Kidney capillary endothelial cell (primary cell): ENCODE results near the gene WSCD1.

Experiments used
- DNase-seq: peaks from one replicate; pipeline ENCODE4 v3.0.0-alpha.2; 2018; ENCODE audit warnings: low spot score

WSCD1 gene

GRCh38 chr17:6061290-6061689 lies 8.9 kb upstream of the WSCD1 start:
- DNase-seq, result peak; percentile 46

GRCh38 chr17:6064868-6065267 lies 5.3 kb upstream of the WSCD1 start:
- DNase-seq, result no peak

DNA sequence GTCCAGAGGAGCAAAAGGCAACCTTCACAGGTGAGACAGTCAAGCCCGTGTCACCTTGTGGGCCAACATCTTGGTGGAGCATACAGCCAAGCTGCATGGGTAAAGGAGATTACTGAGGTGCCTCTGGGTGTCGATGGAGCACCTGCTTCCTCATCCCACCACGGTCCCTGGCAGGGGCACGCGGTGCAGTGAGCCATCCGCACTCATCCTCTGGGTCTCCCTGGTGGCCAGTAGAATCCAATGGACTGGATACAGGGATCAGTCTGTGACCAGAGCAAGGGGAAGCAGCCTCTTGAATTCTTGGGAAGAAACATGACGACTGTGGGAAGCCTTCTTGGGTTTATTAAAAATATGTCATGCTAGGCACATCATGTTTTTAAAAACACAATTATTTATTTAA lies 4.8 kb upstream of the WSCD1 start:
- DNase-seq, result no peak

DNA sequence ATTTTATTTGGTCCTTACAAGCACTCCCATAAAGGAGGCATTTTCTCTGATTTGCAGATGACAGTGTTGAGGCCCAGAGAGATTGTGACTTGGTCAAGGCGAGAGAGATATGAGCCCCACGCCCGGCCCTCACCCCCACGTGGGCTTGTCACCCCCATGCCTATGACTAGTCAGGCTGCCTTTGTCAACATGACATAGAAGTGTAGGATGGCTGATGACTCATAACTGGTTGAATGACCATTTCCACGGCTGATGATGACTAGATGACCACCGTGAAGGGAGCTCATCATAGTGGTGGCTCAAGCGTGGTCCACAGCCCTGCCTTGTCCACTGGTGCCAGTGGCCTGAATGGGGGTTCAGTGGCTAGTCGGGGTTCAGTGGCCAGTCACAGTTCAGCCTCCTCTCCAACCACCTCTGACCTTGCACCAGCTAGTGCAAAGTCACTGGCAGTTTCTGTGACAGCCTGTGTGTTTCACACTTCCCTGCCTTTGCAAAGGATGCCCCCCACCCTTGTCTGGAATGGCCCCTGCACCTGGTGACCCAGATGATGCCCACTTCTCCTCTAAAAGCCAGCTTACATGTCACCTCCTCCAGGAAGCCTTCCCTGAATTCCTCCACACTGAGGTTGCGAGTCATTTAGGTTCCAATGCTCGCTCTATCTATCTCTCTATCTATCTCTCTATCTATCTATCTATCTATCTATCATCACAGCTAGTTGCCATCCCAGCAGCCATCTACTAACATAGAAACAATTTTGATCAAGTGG lies 3.8 kb upstream of the WSCD1 start:
- DNase-seq, result no peak

- no peak for DNase-seq
Observed at GRCh38 chr17:6067060-6067459, 3.1 kb upstream of the WSCD1 start.

- DNase-seq, result no peak
Observed at GRCh38 chr17:6070430-6070912, 292 bp downstream of the WSCD1 start.

DNA sequence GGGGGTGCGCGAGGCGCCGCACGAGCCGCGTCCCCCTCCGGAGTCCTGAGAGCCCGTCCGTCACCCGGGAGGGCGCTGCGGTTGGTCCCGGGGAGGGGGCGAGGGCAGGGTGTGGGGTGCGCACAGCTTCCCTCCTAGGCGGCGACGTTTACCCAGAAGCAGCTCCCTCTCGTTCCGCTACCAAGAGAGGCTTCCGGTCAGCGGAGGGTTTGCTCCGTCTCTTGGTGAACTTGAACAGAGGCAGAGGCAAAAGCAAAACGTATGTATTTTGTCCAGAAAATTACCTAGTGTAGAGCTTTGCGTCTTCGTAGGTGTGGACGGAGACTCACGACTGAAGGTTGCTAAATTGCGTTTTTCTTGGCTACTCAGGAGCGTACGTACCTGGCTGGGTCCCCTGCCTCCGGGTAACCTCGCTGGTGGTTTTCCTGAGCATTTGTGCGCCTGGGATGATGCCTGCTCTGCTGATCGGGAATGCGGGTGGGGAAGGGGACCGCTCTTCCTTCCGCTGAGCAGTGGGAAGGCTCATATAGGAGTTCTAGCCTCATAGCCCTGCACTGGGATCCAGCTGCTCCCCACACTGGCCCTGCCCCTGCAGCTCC lies 833 bp downstream of the WSCD1 start:
- no peak for DNase-seq

- no peak for DNase-seq
Observed at GRCh38 chr17:6071528-6072065, 1.4 kb downstream of the WSCD1 start.

DNA sequence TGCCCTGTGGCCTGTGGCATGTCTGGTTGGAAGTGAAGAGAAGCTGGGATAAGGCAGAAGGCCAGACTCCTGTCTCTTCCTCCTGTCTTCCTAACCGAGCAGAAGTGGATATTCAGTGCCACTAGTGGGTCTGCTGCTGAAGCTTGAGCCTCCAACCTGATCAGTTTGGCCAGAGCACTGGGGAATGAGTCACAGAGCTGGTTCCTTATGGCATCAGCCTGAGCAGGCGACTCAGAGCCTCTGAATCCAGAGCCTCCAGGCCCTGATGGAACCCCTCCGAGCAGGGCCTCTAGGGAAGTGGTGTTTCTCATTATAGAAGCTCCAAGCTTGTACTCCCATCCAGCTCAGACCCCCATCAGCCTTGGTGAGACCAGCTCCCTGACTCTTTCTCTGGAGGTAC lies 2.0 kb downstream of the WSCD1 start:
- DNase-seq, result peak; percentile 33

- DNase-seq, result no peak
Observed at GRCh38 chr17:6072611-6073010, 2.4 kb downstream of the WSCD1 start.

- DNase-seq, result no peak
Observed at GRCh38 chr17:6073620-6074019, 3.4 kb downstream of the WSCD1 start.

DNA sequence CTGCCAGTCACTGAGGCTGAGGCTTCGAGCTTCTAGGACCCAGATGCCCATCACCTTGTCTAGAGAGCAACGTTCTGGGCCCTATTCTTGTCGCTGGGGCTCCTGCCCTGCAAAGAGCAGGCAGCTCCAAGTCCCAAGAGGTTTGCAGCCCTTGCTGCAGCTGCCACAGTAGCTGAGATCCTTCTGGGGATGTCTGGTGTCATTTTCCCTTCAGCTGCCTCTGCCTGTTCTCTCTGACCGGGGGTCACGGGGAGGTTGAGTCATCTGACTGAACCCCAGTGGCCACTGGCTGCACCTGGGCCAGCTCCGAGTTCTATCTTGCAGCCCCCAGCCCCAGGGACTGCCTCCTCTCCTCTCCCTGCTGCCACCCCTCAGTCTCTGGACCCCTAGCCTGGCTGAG lies 4.9 kb downstream of the WSCD1 start:
- DNase-seq, result no peak

- DNase-seq, result no peak
Observed at GRCh38 chr17:6075845-6076244, 5.7 kb downstream of the WSCD1 start.

DNA sequence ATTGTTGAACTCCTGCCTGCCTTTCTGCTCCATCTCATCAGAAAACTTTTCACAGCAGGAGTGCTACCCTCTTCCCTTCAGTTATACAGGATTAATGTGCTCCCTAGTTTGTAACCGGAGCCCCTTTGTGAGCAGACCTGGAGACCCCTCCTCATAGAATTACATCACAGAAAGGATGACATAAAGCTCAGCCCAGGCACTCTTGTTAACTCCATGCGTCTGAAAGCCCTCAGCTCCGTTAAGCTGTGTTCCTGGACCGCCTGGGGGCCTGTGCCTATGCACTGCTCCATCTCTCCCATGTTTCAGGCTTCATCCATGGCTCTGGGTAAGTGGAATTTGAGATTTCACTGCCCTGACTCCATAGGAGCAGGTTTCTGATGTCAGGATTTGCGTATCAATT lies 7.6 kb downstream of the WSCD1 start:
- DNase-seq, result no peak

- DNase-seq, result no peak
Observed at GRCh38 chr17:6078458-6078871, 8.3 kb downstream of the WSCD1 start.

- DNase-seq, result no peak
Observed at GRCh38 chr17:6079155-6079888, 9.1 kb downstream of the WSCD1 start.

- DNase-seq, result no peak
Observed at GRCh38 chr17:6079960-6080359, 9.8 kb downstream of the WSCD1 start.

DNA sequence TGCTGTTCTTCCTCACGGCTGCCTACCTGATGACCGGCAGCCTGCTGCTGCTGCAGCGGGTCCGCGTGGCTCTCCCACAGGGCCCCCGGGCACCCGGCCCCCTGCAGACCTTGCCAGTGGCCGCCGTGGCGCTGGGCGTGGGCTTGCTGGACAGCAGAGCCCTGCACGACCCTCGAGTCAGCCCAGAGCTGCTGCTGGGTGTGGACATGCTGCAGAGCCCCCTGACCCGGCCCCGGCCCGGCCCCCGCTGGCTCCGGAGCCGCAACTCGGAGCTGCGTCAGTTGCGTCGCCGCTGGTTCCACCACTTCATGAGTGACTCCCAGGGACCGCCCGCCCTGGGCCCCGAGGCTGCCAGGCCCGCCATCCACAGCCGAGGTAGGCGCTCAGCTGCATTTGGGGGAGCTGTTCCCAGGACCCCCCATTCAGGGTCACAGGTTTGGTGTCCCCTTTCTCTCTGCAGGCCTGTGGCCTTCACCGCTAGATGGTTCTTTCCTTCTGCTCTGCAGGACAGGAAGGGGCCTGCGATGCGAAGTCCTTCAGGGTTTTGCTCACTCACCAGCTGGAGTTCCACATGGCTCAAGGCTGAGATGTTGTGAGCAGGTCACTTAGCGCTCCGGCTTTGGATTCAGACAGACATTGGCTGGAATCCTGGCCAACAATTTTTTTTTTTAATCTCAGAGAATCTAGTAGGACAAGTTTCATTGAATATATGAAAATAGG lies 10.7 kb downstream of the WSCD1 start:
- DNase-seq, result no peak

- DNase-seq, result no peak
Observed at GRCh38 chr17:6082335-6082734, 12.2 kb downstream of the WSCD1 start.

GRCh38 chr17:6084311-6085161 lies 14.4 kb downstream of the WSCD1 start:
- DNase-seq, result no peak

GRCh38 chr17:6085812-6086211 lies 15.6 kb downstream of the WSCD1 start:
- DNase-seq, result no peak
